Endothelial cell (in vitro differentiated cells): ENCODE measurements around the gene KNDC1. TPM values are rescaled to one million over a fixed set of nuclear protein-coding genes. Genes with fewer than 3 reads are reported as not detected.

Source experiments
- DNase-seq: peaks from one replicate; pipeline ENCODE4 v3.0.0; 2021; ENCODE audit warnings: low spot score
- H3K27ac Mint-ChIP-seq: one replicate; pipeline ENCODE4 v1.8.0; 2021; ENCODE audit warnings: mixed read lengths, inconsistent platforms; ENCODE audit not compliant: unreplicated experiment
- H3K27me3 Mint-ChIP-seq: one replicate; pipeline ENCODE4 v1.8.0; 2021; ENCODE audit warnings: mild to moderate bottlenecking, moderate library complexity, mixed read lengths, inconsistent platforms; ENCODE audit not compliant: unreplicated experiment
- H3K36me3 Mint-ChIP-seq: one replicate; pipeline ENCODE4 v1.8.0; 2021; ENCODE audit warnings: mild to moderate bottlenecking, low read depth, mixed read lengths, inconsistent platforms; ENCODE audit not compliant: unreplicated experiment
- H3K4me1 Mint-ChIP-seq: one replicate; pipeline ENCODE4 v1.8.0; 2021; ENCODE audit warnings: mild to moderate bottlenecking, mixed read lengths, inconsistent platforms; ENCODE audit not compliant: unreplicated experiment
- H3K4me3 Mint-ChIP-seq: one replicate; pipeline ENCODE4 v1.8.0; 2021; ENCODE audit warnings: mild to moderate bottlenecking, mixed read lengths, inconsistent platforms; ENCODE audit not compliant: unreplicated experiment
- H3K9me3 Mint-ChIP-seq: one replicate; pipeline ENCODE4 v1.8.0; 2021; ENCODE audit warnings: mixed read lengths, inconsistent platforms; ENCODE audit not compliant: unreplicated experiment
- total RNA-seq: library from RNA; stranded (reverse); fragmentation: NEBNext Ultra II Directional; extraction: Animal tissue kit (Norgen Biotek cat#: 25700); gene quantifications from one replicate; pipeline ENCODE4 v1.2.1, GENCODE V29; 2021; ENCODE audit not compliant: unreplicated experiment
- TF ChIP-seq, protein P1 (sequence below): fragments of 200-600 bp; sonication (generic); IDR thresholded peaks from one replicate; pipeline ENCODE4 v1.5.0; 2021; ENCODE audit warnings: antibody characterized with exemption; ENCODE audit not compliant: unreplicated experiment

The KNDC1 gene
- total RNA-seq, 1 donor from 2014 or later: 1.3 TPM

DNA sequence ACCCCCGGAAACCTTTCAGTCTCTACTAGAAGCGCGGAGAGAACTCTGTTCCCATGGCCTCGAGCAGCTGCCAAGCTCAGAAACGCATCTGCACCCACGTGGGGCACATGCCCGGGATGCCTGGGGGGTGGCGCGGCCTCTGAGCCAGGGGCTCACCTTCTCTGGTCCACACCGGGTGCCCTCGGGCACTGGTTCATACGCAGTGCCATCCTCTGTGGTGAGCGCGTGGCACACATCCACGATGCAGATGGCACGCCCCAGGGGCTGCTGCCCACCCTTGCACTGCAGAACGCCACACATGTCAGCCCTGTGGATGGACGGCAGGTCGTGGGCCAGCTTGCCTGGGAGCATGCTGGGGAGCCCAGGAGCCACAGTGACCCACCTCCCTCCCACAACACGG lies 110.2 kb downstream of the KNDC1 start:
- no peak overlapping the region for H3K4me3 Mint-ChIP-seq
- peaks cover 4% of the 10 kb centered on the region for H3K27me3 Mint-ChIP-seq
- H3K27ac Mint-ChIP-seq: no peak overlapping the region
- H3K4me1 Mint-ChIP-seq: no peaks in the 10 kb centered on the region
- H3K9me3 Mint-ChIP-seq: no peaks in the 10 kb centered on the region
- DNase-seq: no peak
- TF ChIP-seq, protein P1, sequence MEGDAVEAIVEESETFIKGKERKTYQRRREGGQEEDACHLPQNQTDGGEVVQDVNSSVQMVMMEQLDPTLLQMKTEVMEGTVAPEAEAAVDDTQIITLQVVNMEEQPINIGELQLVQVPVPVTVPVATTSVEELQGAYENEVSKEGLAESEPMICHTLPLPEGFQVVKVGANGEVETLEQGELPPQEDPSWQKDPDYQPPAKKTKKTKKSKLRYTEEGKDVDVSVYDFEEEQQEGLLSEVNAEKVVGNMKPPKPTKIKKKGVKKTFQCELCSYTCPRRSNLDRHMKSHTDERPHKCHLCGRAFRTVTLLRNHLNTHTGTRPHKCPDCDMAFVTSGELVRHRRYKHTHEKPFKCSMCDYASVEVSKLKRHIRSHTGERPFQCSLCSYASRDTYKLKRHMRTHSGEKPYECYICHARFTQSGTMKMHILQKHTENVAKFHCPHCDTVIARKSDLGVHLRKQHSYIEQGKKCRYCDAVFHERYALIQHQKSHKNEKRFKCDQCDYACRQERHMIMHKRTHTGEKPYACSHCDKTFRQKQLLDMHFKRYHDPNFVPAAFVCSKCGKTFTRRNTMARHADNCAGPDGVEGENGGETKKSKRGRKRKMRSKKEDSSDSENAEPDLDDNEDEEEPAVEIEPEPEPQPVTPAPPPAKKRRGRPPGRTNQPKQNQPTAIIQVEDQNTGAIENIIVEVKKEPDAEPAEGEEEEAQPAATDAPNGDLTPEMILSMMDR: no peak
- H3K36me3 Mint-ChIP-seq: peaks cover 2% of the 10 kb centered on the region

DNA sequence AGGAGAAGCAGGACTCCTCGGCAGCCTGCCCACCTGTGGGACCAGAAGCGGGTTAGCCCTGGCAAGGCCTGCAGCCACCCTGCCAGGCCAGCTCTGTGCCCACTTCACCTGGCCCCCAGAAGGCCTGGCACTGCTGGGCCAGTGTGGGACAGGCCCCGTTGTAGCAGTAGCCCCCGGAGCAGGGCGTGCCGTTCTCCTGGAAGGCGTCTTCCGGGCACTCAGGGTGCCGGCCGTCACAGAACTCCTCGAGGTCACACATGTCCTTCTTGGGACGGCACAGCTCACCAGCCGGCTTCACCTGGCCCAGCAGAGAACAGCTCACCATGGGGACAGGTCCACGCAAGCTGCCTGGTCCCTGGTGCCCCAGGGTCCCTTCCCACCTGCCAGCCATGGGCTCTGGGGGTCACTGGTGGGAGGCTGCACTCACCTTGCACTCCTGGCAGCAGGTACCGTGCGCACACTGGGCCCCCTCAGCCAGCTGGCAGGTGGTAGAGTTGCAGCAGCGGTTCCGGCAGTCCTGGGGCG lies 110.8 kb downstream of the KNDC1 start:
- H3K4me1 Mint-ChIP-seq: no peaks in the 10 kb centered on the region
- TF ChIP-seq, protein P1: no peak
- no peak overlapping the region for H3K27ac Mint-ChIP-seq
- no peak overlapping the region for H3K4me3 Mint-ChIP-seq
- H3K27me3 Mint-ChIP-seq: peaks cover under 1% of the 10 kb centered on the region
- no peaks in the 10 kb centered on the region for H3K9me3 Mint-ChIP-seq
- H3K36me3 Mint-ChIP-seq: no peaks in the 10 kb centered on the region
- DNase-seq: no peak

DNA sequence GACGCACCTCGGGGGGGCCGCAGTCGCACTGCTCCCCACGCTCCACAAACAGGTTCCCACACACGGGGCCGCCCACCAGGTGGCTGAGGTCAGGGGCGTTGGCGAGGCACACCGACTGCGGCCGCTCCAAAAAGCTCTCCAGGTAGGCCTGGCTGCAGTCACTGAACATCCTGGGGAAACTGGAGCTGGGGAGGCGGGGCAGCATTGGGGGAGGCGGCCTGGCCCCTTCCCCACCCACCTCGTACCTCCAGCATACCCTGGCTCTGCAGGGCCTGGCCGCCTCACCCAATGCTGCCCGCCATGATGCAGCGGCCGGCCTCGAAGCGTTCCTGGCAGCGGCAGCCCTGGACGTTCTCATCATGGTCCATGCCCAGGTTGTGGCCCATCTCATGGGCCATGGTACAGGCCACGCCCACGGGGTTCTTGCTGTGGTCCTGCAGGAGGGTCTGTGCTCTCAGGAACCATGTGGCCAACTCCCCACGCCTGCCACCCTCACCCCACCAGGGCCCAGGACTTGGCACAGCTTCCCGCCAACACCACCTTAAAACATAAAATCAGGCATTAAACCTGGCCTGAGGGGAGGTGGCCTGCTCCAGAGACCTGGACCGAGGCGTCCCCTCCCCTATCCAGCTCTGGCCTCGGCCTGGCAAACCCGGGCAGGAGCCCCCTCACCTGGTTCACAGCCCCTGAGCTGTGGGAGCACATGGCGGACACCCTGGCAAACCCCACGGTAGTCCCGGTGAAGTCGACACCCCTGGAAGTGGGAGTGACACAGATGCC lies 111.7 kb downstream of the KNDC1 start:
- Mint-ChIP-seq H3K9me3 (no peaks in the 10 kb centered on the region), H3K27ac (no peak overlapping the region), H3K4me1 (no peaks in the 10 kb centered on the region), H3K27me3 (no peaks in the 10 kb centered on the region), H3K36me3 (no peaks in the 10 kb centered on the region), H3K4me3 (no peak overlapping the region)
- TF ChIP-seq, protein P1: no peak
- no peak for DNase-seq

DNA sequence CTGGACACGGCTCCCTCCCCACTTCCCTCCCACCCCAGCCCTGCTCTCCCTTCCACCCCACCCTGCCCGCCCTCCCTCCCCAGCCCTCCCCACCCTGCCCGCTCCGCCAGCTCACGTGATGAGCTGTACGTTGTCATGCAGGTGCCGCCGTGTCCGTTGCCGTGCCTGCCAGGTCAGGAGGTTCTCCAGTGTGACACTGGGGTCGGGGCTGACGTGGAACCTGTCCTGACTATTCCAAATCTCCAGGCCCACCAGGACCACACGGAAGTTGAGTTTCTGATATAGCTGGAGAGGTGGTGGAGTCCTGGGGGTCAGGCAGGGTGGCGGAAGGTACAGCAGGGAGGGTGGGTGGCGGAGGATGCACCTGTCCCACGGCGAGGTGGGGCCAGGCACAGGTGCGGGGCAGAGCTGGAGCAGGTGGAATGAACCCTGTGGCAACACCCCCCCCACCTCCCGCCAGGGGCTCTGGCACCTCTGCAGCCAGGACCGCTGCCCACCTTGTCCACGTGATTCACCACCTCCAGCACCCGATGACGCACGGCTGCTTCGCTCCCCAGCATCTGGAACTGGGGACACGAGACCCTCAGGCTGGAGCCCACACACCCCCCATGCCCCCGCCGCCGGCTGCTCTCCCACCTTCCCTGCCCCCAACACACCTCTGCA lies 112.4 kb downstream of the KNDC1 start:
- H3K9me3 Mint-ChIP-seq: no peaks in the 10 kb centered on the region
- H3K27ac Mint-ChIP-seq: no peak overlapping the region
- no peak for DNase-seq
- TF ChIP-seq, protein P1: no peak
- no peaks in the 10 kb centered on the region for H3K36me3 Mint-ChIP-seq
- no peaks in the 10 kb centered on the region for H3K4me1 Mint-ChIP-seq
- no peak overlapping the region for H3K4me3 Mint-ChIP-seq
- no peaks in the 10 kb centered on the region for H3K27me3 Mint-ChIP-seq

DNA sequence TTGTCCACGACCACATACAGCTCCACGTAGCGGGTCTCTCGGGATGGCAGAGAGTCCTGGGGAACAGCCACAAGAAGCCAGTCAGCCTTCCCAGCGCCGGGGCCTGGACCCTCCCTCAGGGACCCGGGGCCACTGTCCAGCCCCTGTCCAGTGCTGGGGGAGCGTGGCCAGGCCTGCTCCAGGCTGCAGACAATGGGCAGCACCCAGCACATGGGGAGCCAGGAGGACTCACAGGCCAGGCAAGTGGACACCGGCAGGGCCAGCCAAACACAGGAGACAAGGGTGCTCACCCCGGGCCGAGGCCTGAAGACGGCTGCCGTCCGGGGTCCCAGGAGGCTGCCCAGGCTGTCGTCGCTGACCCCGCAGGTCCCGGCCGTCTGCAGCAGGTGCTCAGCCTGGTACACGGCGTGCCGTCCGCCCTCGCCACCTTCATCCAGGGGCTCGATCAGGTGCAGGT lies 113.0 kb downstream of the KNDC1 start:
- DNase-seq: no peak

More for the DNA sequence above, 113.0 kb downstream of the KNDC1 start:
- Mint-ChIP-seq H3K27me3 (no peaks in the 10 kb centered on the region), H3K9me3 (no peaks in the 10 kb centered on the region), H3K27ac (no peak overlapping the region), H3K4me1 (no peaks in the 10 kb centered on the region), H3K36me3 (no peaks in the 10 kb centered on the region), H3K4me3 (no peak overlapping the region)
- TF ChIP-seq, protein P1: no peak
